WTC11 (cell line): Measurements from ENCODE around the gene HNRNPM. TPM values are rescaled to one million over a fixed set of nuclear protein-coding genes. Genes with fewer than 3 reads are reported as not detected.
A peak's percentile ranks its signal among the peaks of the same experiment; 100 is the strongest.

ENCODE experiments used
- ATAC-seq: fragments of 200-7000 bp; cut with Tn5 transposase; 2 replicates; pipeline ENCODE4 v1.10.0; 2021; ENCODE audit warnings: mild to moderate bottlenecking, moderate library complexity
- CTCF ChIA-PET: fragments of 300-600 bp; sonication (Branson Sonifier 250); formaldehyde crosslinking; loops from one replicate; lab custom pipeline; 2021; ENCODE audit warnings: antibody characterized with exemption; lab: Charles Lee
- POLR2A ChIA-PET: fragments of 350-600 bp; sonication (Branson Sonifier 250); formaldehyde crosslinking; loops from one replicate; lab custom pipeline; 2021; ENCODE audit warnings: antibody characterized with exemption; lab: Charles Lee
- DNase-seq: peaks from one replicate; pipeline ENCODE4 v3.0.0; 2021; ENCODE audit warnings: low spot score
- H3K27ac Mint-ChIP-seq: 2 replicates; pipeline ENCODE4 v1.8.0; 2021; ENCODE audit warnings: mixed read lengths
- H3K27me3 Mint-ChIP-seq: 2 replicates; pipeline ENCODE4 v1.8.0; 2021; ENCODE audit warnings: low read depth, mild to moderate bottlenecking, moderate library complexity, mixed read lengths
- H3K36me3 Mint-ChIP-seq: 2 replicates; pipeline ENCODE4 v1.8.0; 2021; ENCODE audit warnings: mixed read lengths
- H3K4me1 Mint-ChIP-seq: 2 replicates; pipeline ENCODE4 v1.8.0; 2022; ENCODE audit warnings: mixed read lengths
- H3K4me3 Mint-ChIP-seq: 2 replicates; pipeline ENCODE4 v1.8.0; 2021; ENCODE audit warnings: mild to moderate bottlenecking, moderate library complexity, mixed read lengths
- H3K9me3 Mint-ChIP-seq: 2 replicates; pipeline ENCODE4 v1.8.0; 2021; ENCODE audit warnings: mixed read lengths
- ETV6 ChIP-seq: sonication (generic); formaldehyde crosslinking; IDR thresholded peaks from 2 replicates; pipeline ENCODE4 v1.8.1; 2022; ENCODE audit warnings: mild to moderate bottlenecking, missing genetic modification reagents
- FOXJ3 ChIP-seq: sonication (generic); formaldehyde crosslinking; IDR thresholded peaks from 2 replicates; pipeline ENCODE4 v1.9.0; 2021; ENCODE audit warnings: missing genetic modification reagents, mild to moderate bottlenecking, borderline replicate concordance
- JUN ChIP-seq: sonication (generic); formaldehyde crosslinking; IDR thresholded peaks from 2 replicates; pipeline ENCODE4 v1.8.0; 2023; ENCODE audit warnings: mild to moderate bottlenecking, missing genetic modification reagents
- MXD4 ChIP-seq: fragments of 250-450 bp; sonication (Bioruptor Pico); IDR thresholded peaks from 2 replicates; pipeline ENCODE4 v1.8.0; 2021; ENCODE audit warnings: mild to moderate bottlenecking, moderate library complexity, borderline replicate concordance
- SMAD4 ChIP-seq: sonication (generic); formaldehyde crosslinking; IDR thresholded peaks from 2 replicates; pipeline ENCODE4 v1.8.0; 2022; ENCODE audit warnings: mild to moderate bottlenecking, missing genetic modification reagents
- TCF7 ChIP-seq: sonication (generic); formaldehyde crosslinking; IDR thresholded peaks from 2 replicates; pipeline ENCODE4 v1.8.0; 2022; ENCODE audit warnings: mild to moderate bottlenecking, low read depth, missing genetic modification reagents, moderate library complexity
- TP53 ChIP-seq: sonication (generic); formaldehyde crosslinking; IDR thresholded peaks from 2 replicates; pipeline ENCODE4 v1.8.1; 2023; ENCODE audit warnings: mild to moderate bottlenecking, missing genetic modification reagents
- ZNF423 ChIP-seq: fragments of 250-450 bp; sonication (Bioruptor Pico); IDR thresholded peaks from 2 replicates; pipeline ENCODE4 v2.1.2; 2022; ENCODE audit warnings: mild to moderate bottlenecking, moderate library complexity
- ZNF425 ChIP-seq: fragments of 250-450 bp; sonication (Bioruptor Pico); conservative IDR thresholded peaks from 2 replicates; pipeline ENCODE4 v1.9.0; 2021; ENCODE audit warnings: mild to moderate bottlenecking
- ZSCAN18 ChIP-seq: fragments of 250-450 bp; sonication (Bioruptor Pico); IDR thresholded peaks from 2 replicates; pipeline ENCODE4 v2.1.2; 2022; ENCODE audit warnings: mild to moderate bottlenecking, moderate library complexity
- total RNA-seq: library from RNA; stranded (reverse); gene quantifications from 3 replicates; pipeline ENCODE4 v1.2.3, GENCODE V29; 2021
- TF ChIP-seq, protein P1 (sequence below): sonication (generic); formaldehyde crosslinking; IDR thresholded peaks from 2 replicates; pipeline ENCODE4 v1.8.0; 2023; ENCODE audit warnings: missing genetic modification reagents
- TF ChIP-seq, protein P2 (sequence below): fragments of 200-600 bp; IDR thresholded peaks from 2 replicates; pipeline ENCODE4 v1.8.0; 2022; ENCODE audit warnings: antibody characterized with exemption

Gene HNRNPM
- total RNA-seq, 1 experiment from 2014 or later, result 416 TPM

GRCh38 chr19:8532225-8532624, 87.5 kb downstream of the HNRNPM start (continued):
- TF ChIP-seq ZNF425, result no peak
- no peak for TF ChIP-seq TCF7 (CRISPR knock-in tag)
- TF ChIP-seq, all 79 proteins: peak for 0

DNA sequence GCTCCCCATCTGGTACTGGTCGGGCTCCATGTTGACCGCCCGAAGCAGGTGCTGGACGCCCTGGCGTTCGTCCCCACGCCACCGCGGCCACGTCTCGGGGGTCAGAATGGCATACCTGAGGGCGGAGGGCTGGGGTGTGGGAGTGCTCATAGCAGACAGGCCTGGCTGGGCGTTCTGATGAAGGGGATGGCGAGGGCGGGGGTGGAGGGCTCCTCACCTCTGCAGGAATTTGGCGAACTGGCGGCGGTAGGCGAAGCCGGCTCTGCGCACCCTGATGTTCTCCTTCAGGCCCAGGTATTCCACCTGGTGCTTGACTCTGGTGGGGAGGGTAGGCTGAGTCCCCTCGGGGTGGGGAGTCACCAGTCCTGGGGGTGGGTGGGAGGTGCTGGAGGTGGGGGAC, 91.5 kb downstream of the HNRNPM start:
- TF ChIP-seq, protein P1, sequence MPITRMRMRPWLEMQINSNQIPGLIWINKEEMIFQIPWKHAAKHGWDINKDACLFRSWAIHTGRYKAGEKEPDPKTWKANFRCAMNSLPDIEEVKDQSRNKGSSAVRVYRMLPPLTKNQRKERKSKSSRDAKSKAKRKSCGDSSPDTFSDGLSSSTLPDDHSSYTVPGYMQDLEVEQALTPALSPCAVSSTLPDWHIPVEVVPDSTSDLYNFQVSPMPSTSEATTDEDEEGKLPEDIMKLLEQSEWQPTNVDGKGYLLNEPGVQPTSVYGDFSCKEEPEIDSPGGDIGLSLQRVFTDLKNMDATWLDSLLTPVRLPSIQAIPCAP (CRISPR knock-in tag), result no peak
- TF ChIP-seq ZSCAN18 (CRISPR knock-in tag) (no peak), ZNF423 (CRISPR knock-in tag) (no peak)
- ChIA-PET CTCF (interaction anchor here (0.7 kb wide), 1 partner anchor 106 kb away, joined by 4 read pairs; no protein-coding TSS in a partner anchor), POLR2A (no interaction called here)
- H3K4me1 Mint-ChIP-seq, result no peaks in the 10 kb centered on the region
- DNase-seq, result no peak
- no peaks in the 10 kb centered on the region for H3K36me3 Mint-ChIP-seq
- peak overlapping the region; percentile 3; the same call in 1 of the 2 replicates for H3K27ac Mint-ChIP-seq
- H3K4me3 Mint-ChIP-seq, result no peak overlapping the region
- H3K9me3 Mint-ChIP-seq, result no peaks in the 10 kb centered on the region
- H3K27me3 Mint-ChIP-seq, result no peaks in the 10 kb centered on the region; the same call in 1 of the 2 replicates
- no peak for ATAC-seq

GRCh38 chr19:8537099-8537498, 92.3 kb downstream of the HNRNPM start:
- no peak for DNase-seq
- Mint-ChIP-seq H3K4me3 (no peak overlapping the region), H3K36me3 (no peaks in the 10 kb centered on the region), H3K4me1 (no peaks in the 10 kb centered on the region), H3K27ac (no peak overlapping the region), H3K9me3 (no peaks in the 10 kb centered on the region), H3K27me3 (no peaks in the 10 kb centered on the region; the same call in 1 of the 2 replicates)
- no peak for ATAC-seq
- POLR2A ChIA-PET, result no interaction called here
- TF ChIP-seq, protein P2, sequence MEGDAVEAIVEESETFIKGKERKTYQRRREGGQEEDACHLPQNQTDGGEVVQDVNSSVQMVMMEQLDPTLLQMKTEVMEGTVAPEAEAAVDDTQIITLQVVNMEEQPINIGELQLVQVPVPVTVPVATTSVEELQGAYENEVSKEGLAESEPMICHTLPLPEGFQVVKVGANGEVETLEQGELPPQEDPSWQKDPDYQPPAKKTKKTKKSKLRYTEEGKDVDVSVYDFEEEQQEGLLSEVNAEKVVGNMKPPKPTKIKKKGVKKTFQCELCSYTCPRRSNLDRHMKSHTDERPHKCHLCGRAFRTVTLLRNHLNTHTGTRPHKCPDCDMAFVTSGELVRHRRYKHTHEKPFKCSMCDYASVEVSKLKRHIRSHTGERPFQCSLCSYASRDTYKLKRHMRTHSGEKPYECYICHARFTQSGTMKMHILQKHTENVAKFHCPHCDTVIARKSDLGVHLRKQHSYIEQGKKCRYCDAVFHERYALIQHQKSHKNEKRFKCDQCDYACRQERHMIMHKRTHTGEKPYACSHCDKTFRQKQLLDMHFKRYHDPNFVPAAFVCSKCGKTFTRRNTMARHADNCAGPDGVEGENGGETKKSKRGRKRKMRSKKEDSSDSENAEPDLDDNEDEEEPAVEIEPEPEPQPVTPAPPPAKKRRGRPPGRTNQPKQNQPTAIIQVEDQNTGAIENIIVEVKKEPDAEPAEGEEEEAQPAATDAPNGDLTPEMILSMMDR, result no peak
- TF ChIP-seq TP53 (CRISPR knock-in tag) (no peak), MXD4 (no peak), JUN (CRISPR knock-in tag) (no peak), SMAD4 (CRISPR knock-in tag) (no peak), ETV6 (CRISPR knock-in tag) (no peak), FOXJ3 (CRISPR knock-in tag) (no peak)
- CTCF ChIA-PET, result no interaction called here

Other genes starting within 250 kb of the HNRNPM start
- gene CERS4, start 235.6 kb upstream of the HNRNPM start, total RNA-seq, result 116 to 153 TPM (median 150 TPM) in 3 replicates
- 107 to 121 TPM (median 114 TPM) in 3 replicates for gene CD320, start 136.6 kb upstream of the HNRNPM start, total RNA-seq
- gene NDUFA7, start 123.6 kb upstream of the HNRNPM start, total RNA-seq, result 76.4 to 101 TPM (median 91.9 TPM) in 3 replicates
- gene RPS28, start 123.5 kb upstream of the HNRNPM start, total RNA-seq, result 2,082 to 2,373 TPM (median 2,292 TPM) in 3 replicates
- 7.8 to 8.0 TPM (median 8.0 TPM) in 3 replicates for gene KANK3, start 101.7 kb upstream of the HNRNPM start, total RNA-seq
- 1.0 to 2.7 TPM (median 2.2 TPM) in 3 replicates for gene ANGPTL4, start 80.8 kb upstream of the HNRNPM start, total RNA-seq
- gene RAB11B, start 54.6 kb upstream of the HNRNPM start, total RNA-seq, result 108 to 127 TPM (median 120 TPM) in 3 replicates
- gene MARCHF2, start 31.7 kb upstream of the HNRNPM start, total RNA-seq, result 20.2 to 30.4 TPM (median 27.5 TPM) in 3 replicates
- 0.46 to 1.1 TPM (median 0.66 TPM) in 3 replicates for gene PRAM1, start 57.7 kb downstream of the HNRNPM start, total RNA-seq
- gene ZNF414, start 69.2 kb downstream of the HNRNPM start, total RNA-seq, result 38.2 to 47.4 TPM (median 46.1 TPM) in 3 replicates
- 2.8 to 3.3 TPM (median 3.2 TPM) in 3 replicates for gene MYO1F, start 132.5 kb downstream of the HNRNPM start, total RNA-seq
- 11.4 to 16.0 TPM (median 14.8 TPM) in 3 replicates for gene ADAMTS10, start 165.7 kb downstream of the HNRNPM start, total RNA-seq
- gene NFILZ, start 185.7 kb downstream of the HNRNPM start, total RNA-seq, result not detected in 3 replicates